CD4-positive, alpha-beta T cell treated with Interleukin-17A for 1 hour (primary cell): ENCODE results near the gene GLI1.
A peak's percentile ranks its signal among the peaks of the same experiment; 100 is the strongest.

Experiments used
- DNase-seq: peaks from one replicate; pipeline ENCODE4 v3.0.0-alpha.2; 2020

GLI1 gene

DNA sequence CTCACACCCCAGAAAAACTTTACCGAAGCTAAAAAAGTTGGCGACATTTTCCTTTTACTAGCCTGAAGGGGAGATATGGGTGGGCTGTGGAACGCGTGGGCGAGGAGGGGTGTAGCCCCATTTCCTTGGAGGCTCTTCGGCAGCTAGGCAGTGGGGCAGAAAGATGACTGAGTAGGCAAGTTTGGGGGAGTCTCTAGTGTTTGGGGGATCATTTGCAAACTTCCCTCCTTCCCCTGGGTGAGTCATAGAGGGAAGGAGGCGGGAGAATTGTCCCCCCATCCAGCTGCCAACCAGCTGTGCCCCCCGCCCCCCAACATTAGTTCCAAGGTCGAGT lies 2.3 kb downstream of the GLI1 start:
- no peak for DNase-seq

- peak; percentile 93 for DNase-seq
These were observed 2.8 kb downstream of the GLI1 start for GRCh38 chr12:57462251-57462911.

- DNase-seq = no peak
These were observed 3.3 kb downstream of the GLI1 start for GRCh38 chr12:57462912-57463253.

GRCh38 chr12:57464569-57464968 lies 5.0 kb downstream of the GLI1 start:
- DNase-seq = no peak

- DNase-seq = no peak
These were observed 5.6 kb downstream of the GLI1 start for GRCh38 chr12:57465030-57465746.

GRCh38 chr12:57465747-57466505 lies 6.3 kb downstream of the GLI1 start:
- no peak for DNase-seq

DNA sequence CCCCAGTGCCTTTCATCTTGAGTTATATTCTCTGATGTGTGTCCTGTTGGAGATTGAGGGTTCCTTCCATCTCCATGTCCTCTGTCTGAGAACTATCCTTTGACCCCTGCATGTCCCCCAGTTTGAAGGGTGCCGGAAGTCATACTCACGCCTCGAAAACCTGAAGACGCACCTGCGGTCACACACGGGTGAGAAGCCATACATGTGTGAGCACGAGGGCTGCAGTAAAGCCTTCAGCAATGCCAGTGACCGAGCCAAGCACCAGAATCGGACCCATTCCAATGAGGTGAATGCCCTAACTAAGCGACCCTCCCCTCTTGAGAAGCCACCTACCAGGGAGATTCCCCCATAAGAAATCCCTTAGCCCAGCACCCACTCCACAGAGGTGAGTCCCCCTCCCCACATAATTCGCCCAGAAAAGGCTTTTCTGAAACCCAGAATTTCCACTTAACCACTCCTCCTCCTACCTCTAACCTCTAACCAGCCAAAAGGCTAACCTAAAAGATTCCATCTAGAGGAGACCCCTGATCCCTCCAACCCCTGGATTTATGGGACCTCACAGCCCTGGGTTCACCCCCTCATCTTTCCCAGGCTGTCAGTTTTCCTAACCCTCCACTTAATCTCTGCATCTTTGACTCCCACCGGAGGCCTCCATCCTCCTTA lies 7.8 kb downstream of the GLI1 start:
- DNase-seq = no peak

GRCh38 chr12:57467915-57468314 lies 8.3 kb downstream of the GLI1 start:
- DNase-seq = no peak

DNA sequence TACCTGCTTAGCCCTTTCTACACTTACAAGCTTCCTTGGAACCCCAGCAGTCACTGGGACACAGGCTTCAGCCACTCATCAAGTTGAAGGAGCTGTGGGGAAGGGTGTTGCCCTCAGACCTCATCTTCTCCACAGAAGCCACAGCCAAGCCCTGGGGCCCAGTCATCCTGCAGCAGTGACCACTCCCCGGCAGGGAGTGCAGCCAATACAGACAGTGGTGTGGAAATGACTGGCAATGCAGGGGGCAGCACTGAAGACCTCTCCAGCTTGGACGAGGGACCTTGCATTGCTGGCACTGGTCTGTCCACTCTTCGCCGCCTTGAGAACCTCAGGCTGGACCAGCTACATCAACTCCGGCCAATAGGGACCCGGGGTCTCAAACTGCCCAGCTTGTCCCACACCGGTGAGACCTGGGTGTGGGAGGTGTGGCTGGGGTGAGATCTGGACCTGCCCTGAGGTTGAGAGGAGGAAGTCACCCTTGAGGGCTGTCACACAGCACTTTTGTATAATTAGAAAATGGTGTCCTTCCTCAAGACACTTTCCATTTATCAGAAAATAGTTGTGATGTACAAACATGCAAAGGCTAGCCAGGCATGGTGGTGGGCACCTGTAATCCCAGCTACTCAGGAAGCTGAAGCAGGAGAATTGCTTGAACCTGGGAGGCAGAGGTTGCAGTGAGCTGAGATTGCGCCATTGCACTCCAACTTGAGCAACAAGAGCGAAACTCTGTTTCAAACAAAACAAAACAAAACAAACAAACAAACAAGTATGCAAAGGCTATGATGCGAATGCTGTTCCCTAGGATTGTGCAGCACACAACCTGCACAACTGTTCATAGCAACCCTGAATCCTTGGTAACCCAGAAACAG lies 9.9 kb downstream of the GLI1 start:
- no peak for DNase-seq

DNA sequence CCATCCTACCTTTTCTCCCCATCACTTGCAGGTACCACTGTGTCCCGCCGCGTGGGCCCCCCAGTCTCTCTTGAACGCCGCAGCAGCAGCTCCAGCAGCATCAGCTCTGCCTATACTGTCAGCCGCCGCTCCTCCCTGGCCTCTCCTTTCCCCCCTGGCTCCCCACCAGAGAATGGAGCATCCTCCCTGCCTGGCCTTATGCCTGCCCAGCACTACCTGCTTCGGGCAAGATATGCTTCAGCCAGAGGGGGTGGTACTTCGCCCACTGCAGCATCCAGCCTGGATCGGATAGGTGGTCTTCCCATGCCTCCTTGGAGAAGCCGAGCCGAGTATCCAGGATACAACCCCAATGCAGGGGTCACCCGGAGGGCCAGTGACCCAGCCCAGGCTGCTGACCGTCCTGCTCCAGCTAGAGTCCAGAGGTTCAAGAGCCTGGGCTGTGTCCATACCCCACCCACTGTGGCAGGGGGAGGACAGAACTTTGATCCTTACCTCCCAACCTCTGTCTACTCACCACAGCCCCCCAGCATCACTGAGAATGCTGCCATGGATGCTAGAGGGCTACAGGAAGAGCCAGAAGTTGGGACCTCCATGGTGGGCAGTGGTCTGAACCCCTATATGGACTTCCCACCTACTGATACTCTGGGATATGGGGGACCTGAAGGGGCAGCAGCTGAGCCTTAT lies 10.8 kb downstream of the GLI1 start:
- no peak for DNase-seq

GRCh38 chr12:57470970-57471656 lies 11.5 kb downstream of the GLI1 start:
- DNase-seq = no peak

GRCh38 chr12:57471661-57472060 lies 12.1 kb downstream of the GLI1 start:
- DNase-seq = no peak

GRCh38 chr12:57472391-57472790 lies 12.8 kb downstream of the GLI1 start:
- DNase-seq = no peak

- DNase-seq = no peak
These were observed 13.8 kb downstream of the GLI1 start for GRCh38 chr12:57473392-57473791.

- DNase-seq = no peak
These were observed 14.3 kb downstream of the GLI1 start for GRCh38 chr12:57473886-57474285.

DNA sequence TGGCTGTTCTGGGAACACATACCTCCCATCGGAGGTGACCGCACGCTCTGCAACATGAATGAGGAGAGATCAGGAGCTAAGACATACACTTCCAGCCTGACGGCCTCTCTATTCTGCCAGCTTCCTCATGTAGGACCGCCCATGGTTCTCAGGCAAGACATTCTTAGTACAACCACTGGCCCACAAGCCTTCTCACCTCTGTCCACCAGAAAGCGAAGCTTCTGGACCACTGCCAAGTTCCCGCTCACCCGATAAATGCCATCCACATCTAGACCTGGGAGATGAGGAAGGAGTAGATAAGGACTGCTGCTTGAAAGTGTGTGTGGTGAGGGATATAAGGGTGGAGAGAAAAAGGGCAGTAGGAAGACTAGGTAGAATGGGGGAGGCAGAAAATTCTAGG lies 14.8 kb downstream of the GLI1 start:
- DNase-seq = no peak

DNA sequence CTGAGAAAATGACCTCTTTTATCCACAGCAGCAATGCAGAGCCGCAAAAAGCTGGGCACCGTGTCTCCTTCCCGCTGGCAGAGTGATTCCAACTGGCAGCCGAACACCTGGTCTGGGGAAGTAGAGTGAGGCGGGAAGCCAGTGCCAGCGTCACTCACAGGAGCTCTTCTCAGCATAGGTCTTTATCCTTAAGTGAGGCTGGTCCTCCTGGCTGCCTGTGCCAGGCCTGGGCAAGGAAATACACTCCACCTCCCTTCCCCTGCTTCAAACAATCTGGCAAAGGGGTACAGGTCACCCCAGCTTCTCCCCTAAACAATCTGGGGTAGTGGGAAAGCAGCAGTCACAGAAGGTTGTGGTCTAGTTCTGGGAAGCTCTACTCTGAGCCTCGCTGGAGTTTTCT lies 15.3 kb downstream of the GLI1 start:
- DNase-seq = no peak

DNA sequence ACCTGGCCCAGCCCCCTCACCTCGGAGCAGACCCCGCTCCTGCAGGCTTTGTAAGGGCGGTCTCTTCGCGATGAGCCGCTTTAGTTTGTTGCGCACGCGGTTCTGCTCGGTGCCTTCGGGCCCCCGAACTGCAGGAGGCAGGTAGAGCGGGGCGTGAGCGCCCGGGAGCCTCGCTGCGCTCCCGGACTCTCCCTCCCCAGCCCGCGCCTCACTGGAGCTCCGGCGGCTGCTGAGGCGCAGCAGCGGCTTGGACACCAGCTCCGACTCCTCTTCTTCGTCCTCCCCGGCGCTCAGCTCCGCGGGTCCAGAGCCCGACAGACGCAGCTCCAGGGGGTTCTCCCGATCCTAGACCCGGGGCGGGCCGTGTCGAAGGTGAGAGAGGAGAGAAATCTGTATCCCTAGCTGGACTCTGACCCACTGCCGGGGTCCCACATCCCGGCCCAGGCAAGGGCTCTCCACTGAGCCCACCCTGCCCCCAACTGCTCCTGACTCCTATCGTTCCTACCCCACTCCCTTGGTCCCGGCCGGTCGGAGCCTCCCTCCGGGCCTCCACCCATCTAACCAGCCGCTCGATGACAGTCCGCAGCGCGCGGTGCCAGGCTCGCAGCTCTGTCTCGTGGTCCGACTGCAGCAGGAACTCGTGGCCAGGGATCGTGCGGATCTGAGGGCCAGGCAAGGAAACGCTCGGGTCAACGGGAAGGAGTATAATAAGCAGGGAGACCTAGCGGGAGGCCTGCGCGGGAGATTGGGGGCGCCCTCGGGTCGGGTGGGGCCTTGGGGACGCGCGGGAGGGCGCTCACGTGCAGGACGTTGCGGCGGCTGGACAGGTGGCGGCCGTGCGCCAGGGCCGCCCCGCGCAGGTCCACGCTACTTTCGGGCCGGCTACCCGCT lies 15.9 kb downstream of the GLI1 start:
- DNase-seq = no peak

DNA sequence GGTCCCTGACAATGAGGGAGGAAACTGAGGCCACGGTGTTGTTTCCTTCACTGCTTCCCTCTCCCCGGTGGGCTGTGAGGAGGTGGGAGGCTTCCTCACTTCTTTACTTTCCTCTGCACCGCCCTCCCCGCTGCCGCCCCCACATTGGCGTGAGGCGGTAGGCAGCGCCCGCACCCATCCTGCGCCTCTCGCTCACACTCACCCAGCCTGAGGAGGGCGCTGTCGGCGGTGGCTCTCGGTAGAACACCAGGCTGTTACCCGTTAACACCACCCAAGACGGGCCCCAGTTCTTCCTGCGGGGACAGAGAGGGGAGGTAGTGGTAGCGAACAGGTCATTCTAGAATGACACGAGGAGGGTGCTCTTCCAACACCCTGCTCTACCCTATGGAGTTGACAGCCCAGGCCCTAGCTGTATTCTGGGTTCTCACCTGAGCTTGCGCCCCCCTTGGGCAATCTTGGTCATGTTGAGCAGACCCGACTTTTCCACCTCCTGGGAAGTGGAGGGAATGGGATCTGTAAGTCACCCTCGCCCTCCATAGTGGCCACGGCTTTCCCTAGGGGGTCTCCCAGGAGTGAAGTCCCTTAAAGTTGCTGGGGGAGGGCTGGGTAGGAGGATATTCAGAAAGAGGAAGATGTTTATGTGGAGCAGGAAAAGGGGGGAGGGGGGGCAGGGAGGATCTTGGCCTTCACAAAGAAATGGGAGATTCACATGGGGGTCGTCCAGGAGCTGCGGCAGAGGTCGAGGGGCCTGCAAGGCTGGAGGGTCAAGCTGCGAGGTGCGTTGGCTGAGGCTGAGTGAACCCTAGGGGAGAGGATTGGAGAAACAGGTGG lies 16.8 kb downstream of the GLI1 start:
- peak; percentile 83 for DNase-seq
